ENCODE results near the gene ANKRD44. TPM values are rescaled to one million over a fixed set of nuclear protein-coding genes. Genes with fewer than 3 reads are reported as not detected.
A peak's percentile ranks its signal among the peaks of the same experiment; 100 is the strongest.

Gene ANKRD44
- total RNA-seq, 6 experiments from 2014 or later, result 3.8 to 5.7 (median 4.7) TPM

- H3K36me3 Mint-ChIP-seq (ENCODE audit: low read depth), result no peaks in the 10 kb centered on the region
- peak; percentile 2 for DNase-seq
- no peaks in the 10 kb centered on the region for H3K27me3 Mint-ChIP-seq (ENCODE audit: insufficient read depth)
- H3K4me1 Mint-ChIP-seq (ENCODE audit: low read depth), result peaks cover 32% of the 10 kb centered on the region
- TF ChIP-seq CTCF (IDR thresholded peaks at IDR 0.05), result peak; percentile 25; the same call in 1 of the 2 replicates
- H3K27ac Mint-ChIP-seq, result no peak overlapping the region
- H3K4me3 Mint-ChIP-seq, result no peak overlapping the region
- no peaks in the 10 kb centered on the region for H3K9me3 Mint-ChIP-seq
Observed at GRCh38 chr2:197134206-197134605, 176.4 kb downstream of the ANKRD44 start.

- no peak for TF ChIP-seq CTCF (IDR thresholded peaks at IDR 0.05)
- H3K27ac Mint-ChIP-seq, result no peak overlapping the region
- no peaks in the 10 kb centered on the region for H3K27me3 Mint-ChIP-seq (ENCODE audit: insufficient read depth)
- no peak for DNase-seq
- no peak overlapping the region for H3K4me3 Mint-ChIP-seq
- peaks cover 22% of the 10 kb centered on the region for H3K4me1 Mint-ChIP-seq (ENCODE audit: low read depth)
- H3K36me3 Mint-ChIP-seq (ENCODE audit: low read depth), result no peaks in the 10 kb centered on the region
- H3K9me3 Mint-ChIP-seq, result no peaks in the 10 kb centered on the region
Observed at GRCh38 chr2:197131558-197131855, 179.1 kb downstream of the ANKRD44 start.

GRCh38 chr2:197130318-197130717 lies 180.3 kb downstream of the ANKRD44 start:
- no peak for DNase-seq
- Mint-ChIP-seq H3K9me3 (no peaks in the 10 kb centered on the region), H3K4me3 (no peak overlapping the region), H3K4me1 (ENCODE audit: low read depth) (peaks cover 23% of the 10 kb centered on the region), H3K36me3 (ENCODE audit: low read depth) (no peaks in the 10 kb centered on the region), H3K27ac (no peak overlapping the region), H3K27me3 (ENCODE audit: insufficient read depth) (no peaks in the 10 kb centered on the region)
- TF ChIP-seq CTCF (IDR thresholded peaks at IDR 0.05), result no peak

GRCh38 chr2:197128897-197129296 lies 181.7 kb downstream of the ANKRD44 start:
- Mint-ChIP-seq H3K27me3 (ENCODE audit: insufficient read depth) (no peaks in the 10 kb centered on the region), H3K36me3 (ENCODE audit: low read depth) (no peaks in the 10 kb centered on the region), H3K4me1 (ENCODE audit: low read depth) (peaks cover 34% of the 10 kb centered on the region), H3K4me3 (no peak overlapping the region), H3K27ac (no peak overlapping the region), H3K9me3 (no peaks in the 10 kb centered on the region)
- no peak for DNase-seq
- TF ChIP-seq CTCF (IDR thresholded peaks at IDR 0.05), result no peak

GRCh38 chr2:197128126-197128525 lies 182.5 kb downstream of the ANKRD44 start:
- H3K4me3 Mint-ChIP-seq, result no peak overlapping the region
- no peak for TF ChIP-seq CTCF (IDR thresholded peaks at IDR 0.05)
- H3K36me3 Mint-ChIP-seq (ENCODE audit: low read depth), result no peaks in the 10 kb centered on the region
- H3K4me1 Mint-ChIP-seq (ENCODE audit: low read depth), result peaks cover 36% of the 10 kb centered on the region
- no peak for DNase-seq
- no peaks in the 10 kb centered on the region for H3K9me3 Mint-ChIP-seq
- no peaks in the 10 kb centered on the region for H3K27me3 Mint-ChIP-seq (ENCODE audit: insufficient read depth)
- H3K27ac Mint-ChIP-seq, result no peak overlapping the region

All from HFFc6 (cell line).